Ishikawa (cell line): ENCODE data around the gene PRR20G.

ENCODE experiments used
- CEBPB ChIP-seq: IDR thresholded peaks from 2 replicates; pipeline ENCODE4 v1.6.1; 2012
- CREB1 ChIP-seq: IDR thresholded peaks from 2 replicates; pipeline ENCODE4 v1.6.1; 2012; ENCODE audit warnings: low read depth
- EP300 ChIP-seq: IDR thresholded peaks from 2 replicates; pipeline ENCODE4 v1.6.1; 2012; ENCODE audit warnings: borderline replicate concordance
- FOXM1 ChIP-seq: IDR thresholded peaks from 2 replicates; pipeline ENCODE4 v1.6.1; 2012; ENCODE audit warnings: low read depth, borderline replicate concordance
- TCF12 ChIP-seq: IDR thresholded peaks from 2 replicates; pipeline ENCODE4 v1.6.1; 2012; ENCODE audit warnings: low read depth
- TF ChIP-seq, protein P1 (sequence below): IDR thresholded peaks from 2 replicates; pipeline ENCODE4 v1.6.1; 2012

DNA sequence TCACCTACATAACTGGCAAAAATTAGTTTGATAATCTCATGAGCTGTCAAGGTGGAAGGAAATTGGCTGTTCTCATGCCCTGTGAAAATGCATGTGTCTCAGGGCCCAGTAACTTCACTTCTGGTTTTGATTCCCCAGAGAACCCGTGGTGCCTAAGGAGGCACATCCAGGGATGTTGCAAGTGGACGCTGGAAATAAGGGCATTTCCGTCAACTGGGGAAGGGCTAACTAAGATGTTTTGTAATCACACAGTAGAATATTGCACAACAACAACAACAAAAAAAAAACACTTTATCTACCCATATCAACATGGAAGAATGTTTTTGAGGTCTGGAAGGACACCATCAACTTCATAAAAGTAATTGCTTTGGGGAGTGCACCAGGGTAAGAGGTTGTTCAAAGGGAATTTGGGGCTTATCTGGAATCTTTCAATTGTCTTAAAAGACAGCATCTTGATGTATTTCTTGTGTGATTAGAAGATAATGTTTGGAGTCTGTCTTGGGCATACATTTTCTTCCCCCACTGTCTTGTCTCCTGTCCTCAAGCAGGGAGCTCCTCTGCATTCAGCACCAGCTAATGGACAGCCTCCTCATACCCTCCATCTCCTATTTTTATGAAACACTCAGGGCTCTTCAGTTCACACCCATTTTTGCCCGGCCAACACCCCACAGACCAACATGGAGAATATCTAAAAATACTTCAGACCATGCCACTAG, 37.2 kb upstream of the PRR20G start:
- TF ChIP-seq CEBPB (no peak), CREB1 (no peak), FOXM1 (no peak), EP300 (no peak), TCF12 (no peak)
- TF ChIP-seq, protein P1, sequence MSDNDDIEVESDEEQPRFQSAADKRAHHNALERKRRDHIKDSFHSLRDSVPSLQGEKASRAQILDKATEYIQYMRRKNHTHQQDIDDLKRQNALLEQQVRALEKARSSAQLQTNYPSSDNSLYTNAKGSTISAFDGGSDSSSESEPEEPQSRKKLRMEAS, result no peak
